ENCODE measurements around the gene ATP10B.

ATP10B gene

DNA sequence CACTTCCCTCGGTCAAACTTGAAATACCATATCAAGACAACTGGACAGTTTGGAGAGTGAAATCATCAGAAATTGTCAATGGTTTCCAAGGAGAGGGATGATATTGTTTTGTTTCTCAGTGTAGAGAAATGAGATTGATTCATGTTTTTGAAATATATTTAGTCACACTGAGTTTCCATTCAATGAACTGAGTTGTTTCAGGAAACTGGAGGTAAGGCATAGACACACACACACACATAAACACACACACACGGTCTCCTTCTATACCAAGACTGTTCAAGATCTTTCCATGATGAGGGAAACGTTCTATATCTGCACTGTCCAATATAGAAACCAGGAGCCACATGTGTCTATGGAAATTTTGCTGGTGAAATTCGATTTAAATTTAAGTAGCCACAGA, 247.5 kb downstream of the ATP10B start:
- H3K36me3 ChIP-seq (ENCODE audit: control insufficient read depth, insufficient read depth, low read length): no peaks in the 10 kb centered on the region
- DNase-seq (ENCODE audit: extremely low read depth, insufficient read length): no peak
- H3K4me3 ChIP-seq (replicated peaks; ENCODE audit: low read depth, low read length): no peak overlapping the region
- H3K27me3 ChIP-seq (replicated peaks; ENCODE audit: control insufficient read depth, insufficient read depth, low read length): no peaks in the 10 kb centered on the region
- TF ChIP-seq, protein P1, sequence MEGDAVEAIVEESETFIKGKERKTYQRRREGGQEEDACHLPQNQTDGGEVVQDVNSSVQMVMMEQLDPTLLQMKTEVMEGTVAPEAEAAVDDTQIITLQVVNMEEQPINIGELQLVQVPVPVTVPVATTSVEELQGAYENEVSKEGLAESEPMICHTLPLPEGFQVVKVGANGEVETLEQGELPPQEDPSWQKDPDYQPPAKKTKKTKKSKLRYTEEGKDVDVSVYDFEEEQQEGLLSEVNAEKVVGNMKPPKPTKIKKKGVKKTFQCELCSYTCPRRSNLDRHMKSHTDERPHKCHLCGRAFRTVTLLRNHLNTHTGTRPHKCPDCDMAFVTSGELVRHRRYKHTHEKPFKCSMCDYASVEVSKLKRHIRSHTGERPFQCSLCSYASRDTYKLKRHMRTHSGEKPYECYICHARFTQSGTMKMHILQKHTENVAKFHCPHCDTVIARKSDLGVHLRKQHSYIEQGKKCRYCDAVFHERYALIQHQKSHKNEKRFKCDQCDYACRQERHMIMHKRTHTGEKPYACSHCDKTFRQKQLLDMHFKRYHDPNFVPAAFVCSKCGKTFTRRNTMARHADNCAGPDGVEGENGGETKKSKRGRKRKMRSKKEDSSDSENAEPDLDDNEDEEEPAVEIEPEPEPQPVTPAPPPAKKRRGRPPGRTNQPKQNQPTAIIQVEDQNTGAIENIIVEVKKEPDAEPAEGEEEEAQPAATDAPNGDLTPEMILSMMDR (IDR thresholded peaks at IDR 0.05; ENCODE audit: insufficient read depth, low read length, poor library complexity, severe bottlenecking): no peak

DNA sequence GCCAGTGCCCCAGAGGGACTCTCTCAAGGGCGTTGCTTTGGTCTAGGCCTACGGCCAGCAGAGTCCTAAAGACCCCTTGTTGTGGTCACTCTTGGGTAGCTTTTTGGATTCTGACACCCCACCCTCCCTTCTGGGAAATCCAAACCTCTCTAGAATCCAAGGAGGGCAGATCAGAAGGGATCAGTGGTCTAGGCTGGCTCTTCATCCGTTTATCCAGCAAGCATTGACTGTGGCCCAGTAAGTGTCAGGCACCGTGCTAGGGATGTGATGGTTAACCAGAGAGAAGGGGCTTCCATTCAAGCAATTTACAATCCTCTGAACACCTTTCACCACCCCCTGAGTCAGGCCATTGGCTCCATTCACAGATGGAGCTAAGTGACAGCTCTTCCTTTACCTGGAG, 249.3 kb downstream of the ATP10B start:
- Histone ChIP-seq H3K27me3 (replicated peaks; ENCODE audit: control insufficient read depth, insufficient read depth, low read length) (no peaks in the 10 kb centered on the region), H3K4me3 (replicated peaks; ENCODE audit: low read depth, low read length) (no peak overlapping the region), H3K36me3 (ENCODE audit: control insufficient read depth, insufficient read depth, low read length) (no peaks in the 10 kb centered on the region)
- DNase-seq (ENCODE audit: extremely low read depth, insufficient read length): no peak
- TF ChIP-seq, protein P1 (IDR thresholded peaks at IDR 0.05; ENCODE audit: insufficient read depth, low read length, poor library complexity, severe bottlenecking): no peak

DNA sequence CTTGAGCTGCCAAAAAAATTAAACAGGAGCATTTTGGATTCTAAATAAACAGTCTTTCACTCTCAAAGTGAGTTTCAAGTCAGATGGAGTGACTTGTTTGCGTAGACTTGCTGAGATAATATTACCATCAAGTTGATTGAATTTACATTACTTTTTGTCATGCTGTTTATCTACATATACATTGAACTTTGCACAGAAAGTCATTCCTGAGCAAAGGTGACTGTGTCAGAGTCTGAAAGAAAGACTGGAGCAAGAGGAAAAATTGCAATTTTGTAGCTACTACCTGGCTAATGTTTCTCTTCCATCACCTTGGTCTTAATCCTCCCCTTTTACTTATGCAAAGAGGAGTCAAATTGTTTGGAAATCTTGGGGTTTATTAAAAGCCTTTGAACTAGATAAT, 251.0 kb downstream of the ATP10B start:
- Histone ChIP-seq H3K27me3 (replicated peaks; ENCODE audit: control insufficient read depth, insufficient read depth, low read length) (no peaks in the 10 kb centered on the region), H3K4me3 (replicated peaks; ENCODE audit: low read depth, low read length) (no peak overlapping the region), H3K36me3 (ENCODE audit: control insufficient read depth, insufficient read depth, low read length) (no peaks in the 10 kb centered on the region)
- no peak for DNase-seq (ENCODE audit: extremely low read depth, insufficient read length)
- TF ChIP-seq, protein P1 (IDR thresholded peaks at IDR 0.05; ENCODE audit: insufficient read depth, low read length, poor library complexity, severe bottlenecking): no peak

DNA sequence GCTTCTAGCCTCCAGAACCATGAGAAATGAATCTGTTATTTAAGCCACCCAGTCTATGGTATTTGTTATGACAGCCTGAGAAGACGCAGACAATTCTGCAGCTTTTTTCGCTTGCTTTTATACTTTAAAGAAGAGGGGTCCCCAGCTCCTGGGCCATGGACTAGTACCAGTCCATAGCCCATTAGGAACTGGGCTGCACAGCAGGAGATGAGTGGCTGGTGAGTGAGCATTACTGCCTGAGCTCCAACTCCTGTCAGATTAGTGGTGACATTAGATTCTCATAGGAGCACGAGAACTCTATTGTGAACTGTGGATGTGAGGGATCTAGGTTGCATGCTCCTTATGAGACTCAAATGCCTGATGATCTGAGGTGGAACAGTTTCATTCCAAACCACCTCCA, 278.7 kb downstream of the ATP10B start:
- Histone ChIP-seq H3K4me3 (replicated peaks; ENCODE audit: low read depth, low read length) (no peak overlapping the region), H3K36me3 (ENCODE audit: control insufficient read depth, insufficient read depth, low read length) (no peaks in the 10 kb centered on the region), H3K27me3 (replicated peaks; ENCODE audit: control insufficient read depth, insufficient read depth, low read length) (no peaks in the 10 kb centered on the region)
- no peak for DNase-seq (ENCODE audit: extremely low read depth, insufficient read length)
- TF ChIP-seq, protein P1 (IDR thresholded peaks at IDR 0.05; ENCODE audit: insufficient read depth, low read length, poor library complexity, severe bottlenecking): no peak

DNA sequence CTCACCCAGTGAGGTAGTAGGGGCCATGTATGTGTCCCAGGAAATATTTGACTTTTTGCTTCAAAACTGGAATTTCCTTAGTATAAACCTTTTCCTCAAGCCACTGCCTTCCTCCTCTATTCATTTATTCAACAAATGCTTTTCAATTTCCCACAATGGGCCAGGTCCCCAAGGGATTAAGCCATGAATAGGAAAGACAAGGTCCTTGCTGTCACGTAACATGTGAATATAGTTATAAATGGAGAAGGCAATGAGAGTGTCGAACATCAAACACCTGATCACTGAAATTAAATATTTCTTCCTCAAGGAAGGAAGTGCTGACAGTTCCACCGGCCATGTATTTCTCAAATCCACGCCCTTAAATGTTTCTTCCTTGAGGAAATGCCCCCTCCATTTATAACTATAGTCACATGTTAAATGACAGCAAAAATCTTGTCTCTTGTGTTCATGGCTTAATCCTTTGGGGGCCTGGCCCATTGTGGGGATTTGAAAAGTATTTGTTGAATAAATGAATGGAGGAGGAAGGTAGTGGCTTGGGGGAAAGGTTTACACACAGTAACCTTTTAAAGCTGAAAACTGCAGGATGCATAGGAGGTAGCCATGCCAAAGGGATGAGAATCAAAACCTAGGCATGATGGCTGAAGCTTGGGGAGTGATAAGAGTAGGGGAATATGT, 284.8 kb downstream of the ATP10B start:
- no peaks in the 10 kb centered on the region for H3K27me3 ChIP-seq (replicated peaks; ENCODE audit: control insufficient read depth, insufficient read depth, low read length)
- no peak overlapping the region for H3K4me3 ChIP-seq (replicated peaks; ENCODE audit: low read depth, low read length)
- no peaks in the 10 kb centered on the region for H3K36me3 ChIP-seq (ENCODE audit: control insufficient read depth, insufficient read depth, low read length)
- DNase-seq (ENCODE audit: extremely low read depth, insufficient read length): no peak
- TF ChIP-seq, protein P1 (IDR thresholded peaks at IDR 0.05; ENCODE audit: insufficient read depth, low read length, poor library complexity, severe bottlenecking): no peak

DNA sequence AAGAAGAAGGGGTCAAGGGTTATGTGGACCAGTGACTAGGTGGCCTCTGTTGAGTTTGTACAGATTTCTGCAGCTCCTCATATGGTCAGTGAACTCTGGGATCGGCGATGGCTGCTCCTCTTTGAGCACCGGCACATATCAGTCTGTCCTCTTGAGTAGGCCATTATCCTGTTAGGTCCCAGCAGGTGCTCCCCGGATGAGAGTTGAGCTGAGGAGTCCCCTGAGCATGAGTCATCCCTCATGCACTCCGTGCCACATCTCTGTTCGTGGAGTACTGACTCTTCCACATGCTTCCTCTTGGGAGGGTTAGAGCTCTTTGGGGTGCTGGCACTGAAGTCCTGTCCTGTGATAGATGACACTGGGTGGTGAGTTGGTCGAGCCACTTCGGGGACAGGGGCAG, 286.6 kb downstream of the ATP10B start:
- Histone ChIP-seq H3K4me3 (replicated peaks; ENCODE audit: low read depth, low read length) (no peak overlapping the region), H3K36me3 (ENCODE audit: control insufficient read depth, insufficient read depth, low read length) (no peaks in the 10 kb centered on the region), H3K27me3 (replicated peaks; ENCODE audit: control insufficient read depth, insufficient read depth, low read length) (no peaks in the 10 kb centered on the region)
- DNase-seq (ENCODE audit: extremely low read depth, insufficient read length): no peak
- TF ChIP-seq, protein P1 (IDR thresholded peaks at IDR 0.05; ENCODE audit: insufficient read depth, low read length, poor library complexity, severe bottlenecking): no peak

Measured in GM06990 (cell line).